ENCODE measurements around the gene REV1. TPM values are rescaled to one million over a fixed set of nuclear protein-coding genes. Genes with fewer than 3 reads are reported as not detected.

REV1 gene
- total RNA-seq, 1 donor from 2014 or later: 24.4 TPM

DNA sequence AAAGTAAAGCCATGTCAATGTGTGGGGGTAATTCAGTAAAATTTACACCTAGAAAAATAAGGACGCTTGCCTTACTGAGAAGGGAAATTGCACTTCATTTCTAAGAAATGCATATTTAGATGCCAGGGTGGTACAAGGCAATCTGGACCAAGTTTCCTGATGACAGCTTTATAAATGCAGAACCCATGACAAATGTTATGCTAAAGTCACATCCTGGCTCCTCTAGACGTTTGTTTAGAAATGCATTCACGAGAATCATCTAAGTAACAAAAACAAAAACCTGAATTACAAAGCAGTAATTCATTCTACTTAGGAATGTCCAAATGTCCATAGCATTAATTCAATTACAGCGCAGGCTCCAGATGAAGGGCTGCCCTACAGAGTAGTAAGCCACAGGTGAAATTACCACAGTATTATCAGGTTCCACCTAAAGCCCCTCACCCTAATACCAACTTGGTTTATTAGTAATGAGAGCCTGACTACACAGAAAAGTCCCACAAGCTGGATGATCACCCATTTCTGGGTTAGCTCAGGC lies 49.8 kb downstream of the REV1 start:
- TF ChIP-seq EZH2 (IDR thresholded peaks at IDR 0.05; ENCODE audit: insufficient read depth, low read length): no peak
- TF ChIP-seq, protein P1, sequence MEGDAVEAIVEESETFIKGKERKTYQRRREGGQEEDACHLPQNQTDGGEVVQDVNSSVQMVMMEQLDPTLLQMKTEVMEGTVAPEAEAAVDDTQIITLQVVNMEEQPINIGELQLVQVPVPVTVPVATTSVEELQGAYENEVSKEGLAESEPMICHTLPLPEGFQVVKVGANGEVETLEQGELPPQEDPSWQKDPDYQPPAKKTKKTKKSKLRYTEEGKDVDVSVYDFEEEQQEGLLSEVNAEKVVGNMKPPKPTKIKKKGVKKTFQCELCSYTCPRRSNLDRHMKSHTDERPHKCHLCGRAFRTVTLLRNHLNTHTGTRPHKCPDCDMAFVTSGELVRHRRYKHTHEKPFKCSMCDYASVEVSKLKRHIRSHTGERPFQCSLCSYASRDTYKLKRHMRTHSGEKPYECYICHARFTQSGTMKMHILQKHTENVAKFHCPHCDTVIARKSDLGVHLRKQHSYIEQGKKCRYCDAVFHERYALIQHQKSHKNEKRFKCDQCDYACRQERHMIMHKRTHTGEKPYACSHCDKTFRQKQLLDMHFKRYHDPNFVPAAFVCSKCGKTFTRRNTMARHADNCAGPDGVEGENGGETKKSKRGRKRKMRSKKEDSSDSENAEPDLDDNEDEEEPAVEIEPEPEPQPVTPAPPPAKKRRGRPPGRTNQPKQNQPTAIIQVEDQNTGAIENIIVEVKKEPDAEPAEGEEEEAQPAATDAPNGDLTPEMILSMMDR (IDR thresholded peaks at IDR 0.05; ENCODE audit: insufficient read depth, low read depth, low read length): no peak
- no peaks in the 10 kb centered on the region for H3K4me1 ChIP-seq (ENCODE audit: insufficient read depth, low read length)
- no peaks in the 10 kb centered on the region for H3K4me1 Mint-ChIP-seq (ENCODE audit: low read depth, unreplicated experiment)
- no peaks in the 10 kb centered on the region for H3K27me3 ChIP-seq (ENCODE audit: insufficient read depth, low read length)
- H3K9me3 Mint-ChIP-seq (ENCODE audit: unreplicated experiment): no peaks in the 10 kb centered on the region
- peaks cover 6% of the 10 kb centered on the region for H3K79me2 ChIP-seq (ENCODE audit: insufficient read depth, low read length)
- no peak overlapping the region for H3K9ac ChIP-seq (ENCODE audit: low read length)
- no peak overlapping the region for H3K4me3 Mint-ChIP-seq (ENCODE audit: unreplicated experiment)
- H3K36me3 ChIP-seq (ENCODE audit: insufficient read depth, low read length): peaks cover 13% of the 10 kb centered on the region
- H3K9me3 ChIP-seq (ENCODE audit: insufficient read depth, low read depth, low read length): no peaks in the 10 kb centered on the region
- H2AFZ ChIP-seq (ENCODE audit: low read depth, low read length): no peak overlapping the region
- no peak overlapping the region for H3K27ac ChIP-seq (ENCODE audit: low read depth, low read length)
- H3K4me2 ChIP-seq (ENCODE audit: low read length): no peak overlapping the region
- no peak for FAIRE-seq
- no peak overlapping the region for H3K27ac Mint-ChIP-seq (ENCODE audit: unreplicated experiment)
- H4K20me1 ChIP-seq (ENCODE audit: insufficient read depth, low read length): peaks cover 17% of the 10 kb centered on the region
- no peaks in the 10 kb centered on the region for H3K27me3 Mint-ChIP-seq (ENCODE audit: low read depth, unreplicated experiment)
- peaks cover 6% of the 10 kb centered on the region for H3K36me3 Mint-ChIP-seq (ENCODE audit: low read depth, unreplicated experiment)
- H3K4me3 ChIP-seq (ENCODE audit: insufficient read depth, low read depth, low read length): no peak overlapping the region
- no peak for DNase-seq (ENCODE audit: low read depth)

- no peak overlapping the region for H3K27ac ChIP-seq (ENCODE audit: low read depth, low read length)
- no peaks in the 10 kb centered on the region for H3K79me2 ChIP-seq (ENCODE audit: insufficient read depth, low read length)
- no peaks in the 10 kb centered on the region for H3K9me3 Mint-ChIP-seq (ENCODE audit: unreplicated experiment)
- no peaks in the 10 kb centered on the region for H3K4me1 Mint-ChIP-seq (ENCODE audit: low read depth, unreplicated experiment)
- no peaks in the 10 kb centered on the region for H3K4me1 ChIP-seq (ENCODE audit: insufficient read depth, low read length)
- DNase-seq (ENCODE audit: low read depth) (no peak), FAIRE-seq (no peak)
- peaks cover 13% of the 10 kb centered on the region for H3K36me3 ChIP-seq (ENCODE audit: insufficient read depth, low read length)
- H3K9me3 ChIP-seq (ENCODE audit: insufficient read depth, low read depth, low read length): no peaks in the 10 kb centered on the region
- no peak overlapping the region for H3K9ac ChIP-seq (ENCODE audit: low read length)
- H3K27ac Mint-ChIP-seq (ENCODE audit: unreplicated experiment): no peak overlapping the region
- H3K27me3 Mint-ChIP-seq (ENCODE audit: low read depth, unreplicated experiment): no peaks in the 10 kb centered on the region
- H3K27me3 ChIP-seq (ENCODE audit: insufficient read depth, low read length): no peaks in the 10 kb centered on the region
- H2AFZ ChIP-seq (ENCODE audit: low read depth, low read length): no peak overlapping the region
- TF ChIP-seq EZH2 (IDR thresholded peaks at IDR 0.05; ENCODE audit: insufficient read depth, low read length): no peak
- TF ChIP-seq, protein P1 (IDR thresholded peaks at IDR 0.05; ENCODE audit: insufficient read depth, low read depth, low read length): no peak
- no peak overlapping the region for H3K4me3 ChIP-seq (ENCODE audit: insufficient read depth, low read depth, low read length)
- H4K20me1 ChIP-seq (ENCODE audit: insufficient read depth, low read length): peaks cover 14% of the 10 kb centered on the region
- peaks cover 6% of the 10 kb centered on the region for H3K36me3 Mint-ChIP-seq (ENCODE audit: low read depth, unreplicated experiment)
- H3K4me2 ChIP-seq (ENCODE audit: low read length): no peak overlapping the region
- H3K4me3 Mint-ChIP-seq (ENCODE audit: unreplicated experiment): no peak overlapping the region
These were observed 52.9 kb downstream of the REV1 start for GRCh38 chr2:99436874-99437273.

DNA sequence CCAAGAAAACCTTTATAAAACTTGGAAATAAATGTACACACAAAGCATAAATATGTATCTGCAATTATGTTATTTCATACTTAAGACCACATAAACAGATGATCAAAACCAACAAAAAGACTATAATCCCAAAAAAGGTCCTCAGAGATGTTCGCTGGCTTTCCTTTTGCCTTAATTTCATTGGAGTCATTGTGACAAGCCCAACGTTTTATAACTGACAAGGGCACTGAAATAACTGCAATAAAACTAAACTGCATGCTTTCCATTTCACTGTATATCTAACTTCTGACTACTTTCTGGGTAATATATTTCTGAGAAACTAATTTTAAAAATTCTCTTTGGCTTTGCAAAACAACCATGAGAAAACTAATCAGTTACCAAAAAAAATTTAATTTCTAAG lies 56.5 kb downstream of the REV1 start:
- Mint-ChIP-seq H3K27me3 (ENCODE audit: low read depth, unreplicated experiment) (no peaks in the 10 kb centered on the region), H3K36me3 (ENCODE audit: low read depth, unreplicated experiment) (peaks cover 6% of the 10 kb centered on the region), H3K9me3 (ENCODE audit: unreplicated experiment) (no peaks in the 10 kb centered on the region), H3K4me3 (ENCODE audit: unreplicated experiment) (no peak overlapping the region), H3K27ac (ENCODE audit: unreplicated experiment) (no peak overlapping the region), H3K4me1 (ENCODE audit: low read depth, unreplicated experiment) (peaks cover 4% of the 10 kb centered on the region)
- H2AFZ ChIP-seq (ENCODE audit: low read depth, low read length): no peak overlapping the region
- H3K4me3 ChIP-seq (ENCODE audit: insufficient read depth, low read depth, low read length): no peak overlapping the region
- peaks cover 21% of the 10 kb centered on the region for H4K20me1 ChIP-seq (ENCODE audit: insufficient read depth, low read length)
- no peaks in the 10 kb centered on the region for H3K9me3 ChIP-seq (ENCODE audit: insufficient read depth, low read depth, low read length)
- no peak overlapping the region for H3K4me2 ChIP-seq (ENCODE audit: low read length)
- FAIRE-seq (no peak), DNase-seq (ENCODE audit: low read depth) (no peak)
- peaks cover 8% of the 10 kb centered on the region for H3K4me1 ChIP-seq (ENCODE audit: insufficient read depth, low read length)
- no peak for TF ChIP-seq EZH2 (IDR thresholded peaks at IDR 0.05; ENCODE audit: insufficient read depth, low read length)
- TF ChIP-seq, protein P1 (IDR thresholded peaks at IDR 0.05; ENCODE audit: insufficient read depth, low read depth, low read length): no peak
- H3K79me2 ChIP-seq (ENCODE audit: insufficient read depth, low read length): no peaks in the 10 kb centered on the region
- no peak overlapping the region for H3K27ac ChIP-seq (ENCODE audit: low read depth, low read length)
- no peak overlapping the region for H3K9ac ChIP-seq (ENCODE audit: low read length)
- H3K36me3 ChIP-seq (ENCODE audit: insufficient read depth, low read length): peaks cover 12% of the 10 kb centered on the region
- H3K27me3 ChIP-seq (ENCODE audit: insufficient read depth, low read length): no peaks in the 10 kb centered on the region

Measured in astrocyte (in vitro differentiated cells and primary cell).